IMR-90 (cell line): ENCODE results near the gene DNM3.
"Not testable (repeated sequence)": the region's sequence is repeated elsewhere in the genome, so short reads cannot be mapped to it uniquely, and the experiment has no call there.

Experiments
- BHLHE40 ChIP-seq: fragments of 150-350 bp; IDR thresholded peaks from 2 replicates; pipeline ENCODE4 v1.6.1; 2016; ENCODE audit warnings: mild to moderate bottlenecking, low read depth, low read length
- CEBPB ChIP-seq: IDR thresholded peaks from 2 replicates; pipeline ENCODE4 v1.6.1; 2012; ENCODE audit warnings: low read depth, low read length, improper control_type of control experiment
- ELK1 ChIP-seq: fragments of 150-350 bp; IDR thresholded peaks from 2 replicates; pipeline ENCODE4 v1.6.1; 2016; ENCODE audit warnings: low read depth, mild to moderate bottlenecking, low read length, moderate library complexity, borderline replicate concordance
- MAFK ChIP-seq: IDR thresholded peaks from 2 replicates; pipeline ENCODE4 v1.6.1; 2012; ENCODE audit warnings: low read depth, low read length, improper control_type of control experiment
- MAZ ChIP-seq: IDR thresholded peaks from 2 replicates; pipeline ENCODE4 v1.6.1; 2012; ENCODE audit warnings: low read depth, mild to moderate bottlenecking, low read length, improper control_type of control experiment, moderate library complexity, borderline replicate concordance
- MXI1 ChIP-seq: IDR thresholded peaks from 2 replicates; pipeline ENCODE4 v1.6.1; 2012; ENCODE audit warnings: low read depth, mild to moderate bottlenecking, low read length, moderate library complexity, borderline replicate concordance
- POLR2A ChIP-seq: IDR thresholded peaks from 2 replicates; pipeline ENCODE4 v1.6.1; 2012; ENCODE audit warnings: mild to moderate bottlenecking, low read depth, low read length
- RCOR1 ChIP-seq: IDR thresholded peaks from 2 replicates; pipeline ENCODE4 v1.6.1; 2012; ENCODE audit warnings: mild to moderate bottlenecking, low read length, improper control_type of control experiment; ENCODE audit not compliant: insufficient replicate concordance
- RFX5 ChIP-seq: IDR thresholded peaks from 2 replicates; pipeline ENCODE4 v1.8.0; 2012; ENCODE audit warnings: low read depth, mild to moderate bottlenecking, low read length, moderate library complexity
- SMC3 ChIP-seq: fragments of 150-350 bp; IDR thresholded peaks from 2 replicates; pipeline ENCODE4 v1.6.1; 2016; ENCODE audit warnings: low read depth, mild to moderate bottlenecking, antibody characterized with exemption, low read length, moderate library complexity
- TF ChIP-seq, protein P1 (sequence below): fragments of 150-350 bp; IDR thresholded peaks from 2 replicates; pipeline ENCODE4 v1.6.1; 2017; ENCODE audit warnings: mild to moderate bottlenecking, antibody characterized with exemption, low read length, low read depth
- TF ChIP-seq, protein P2 (sequence below): conservative IDR thresholded peaks from 2 replicates; pipeline ENCODE4 v1.5.1; 2012; ENCODE audit warnings: mild to moderate bottlenecking, low read depth, low read length, improper control_type of control experiment

- TF ChIP-seq POLR2A, RFX5, RCOR1, MAFK, BHLHE40, CEBPB, SMC3, ELK1, MXI1, MAZ: not testable (repeated sequence)
- TF ChIP-seq, protein P1, sequence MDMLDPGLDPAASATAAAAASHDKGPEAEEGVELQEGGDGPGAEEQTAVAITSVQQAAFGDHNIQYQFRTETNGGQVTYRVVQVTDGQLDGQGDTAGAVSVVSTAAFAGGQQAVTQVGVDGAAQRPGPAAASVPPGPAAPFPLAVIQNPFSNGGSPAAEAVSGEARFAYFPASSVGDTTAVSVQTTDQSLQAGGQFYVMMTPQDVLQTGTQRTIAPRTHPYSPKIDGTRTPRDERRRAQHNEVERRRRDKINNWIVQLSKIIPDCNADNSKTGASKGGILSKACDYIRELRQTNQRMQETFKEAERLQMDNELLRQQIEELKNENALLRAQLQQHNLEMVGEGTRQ: not testable (repeated sequence)
- TF ChIP-seq, protein P2, sequence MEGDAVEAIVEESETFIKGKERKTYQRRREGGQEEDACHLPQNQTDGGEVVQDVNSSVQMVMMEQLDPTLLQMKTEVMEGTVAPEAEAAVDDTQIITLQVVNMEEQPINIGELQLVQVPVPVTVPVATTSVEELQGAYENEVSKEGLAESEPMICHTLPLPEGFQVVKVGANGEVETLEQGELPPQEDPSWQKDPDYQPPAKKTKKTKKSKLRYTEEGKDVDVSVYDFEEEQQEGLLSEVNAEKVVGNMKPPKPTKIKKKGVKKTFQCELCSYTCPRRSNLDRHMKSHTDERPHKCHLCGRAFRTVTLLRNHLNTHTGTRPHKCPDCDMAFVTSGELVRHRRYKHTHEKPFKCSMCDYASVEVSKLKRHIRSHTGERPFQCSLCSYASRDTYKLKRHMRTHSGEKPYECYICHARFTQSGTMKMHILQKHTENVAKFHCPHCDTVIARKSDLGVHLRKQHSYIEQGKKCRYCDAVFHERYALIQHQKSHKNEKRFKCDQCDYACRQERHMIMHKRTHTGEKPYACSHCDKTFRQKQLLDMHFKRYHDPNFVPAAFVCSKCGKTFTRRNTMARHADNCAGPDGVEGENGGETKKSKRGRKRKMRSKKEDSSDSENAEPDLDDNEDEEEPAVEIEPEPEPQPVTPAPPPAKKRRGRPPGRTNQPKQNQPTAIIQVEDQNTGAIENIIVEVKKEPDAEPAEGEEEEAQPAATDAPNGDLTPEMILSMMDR: not testable (repeated sequence)
Observed at GRCh38 chr1:172024944-172025738, 183.8 kb downstream of the DNM3 start.
